NT2/D1 (cell line): ENCODE data around the gene BGLAP.

Source experiments
- DNase-seq: peaks from one replicate; pipeline ENCODE4 v3.0.0-alpha.2; 2011; ENCODE audit warnings: low read depth, low spot score
- H3K27me3 ChIP-seq: 2 replicates; pipeline ENCODE4 v1.6.0; 2011; ENCODE audit warnings: mild to moderate bottlenecking; ENCODE audit not compliant: insufficient read length, insufficient read depth
- H3K36me3 ChIP-seq: 2 replicates; pipeline ENCODE4 v1.6.1; 2011; ENCODE audit warnings: mild to moderate bottlenecking, low read length, mixed read lengths; ENCODE audit not compliant: insufficient read depth, insufficient read length
- H3K4me1 ChIP-seq: 2 replicates; pipeline ENCODE4 v1.5.1; 2011; ENCODE audit not compliant: insufficient read depth, insufficient read length
- H3K4me3 ChIP-seq: 2 replicates; pipeline ENCODE4 v1.5.1; 2011; ENCODE audit warnings: low read depth; ENCODE audit not compliant: insufficient read length
- H3K9ac ChIP-seq: 2 replicates; pipeline ENCODE4 v1.6.0; 2011; ENCODE audit warnings: low read depth; ENCODE audit not compliant: insufficient read length
- H3K9me3 ChIP-seq: 2 replicates; pipeline ENCODE4 v1.5.1; 2011; ENCODE audit warnings: mild to moderate bottlenecking, low read length; ENCODE audit not compliant: insufficient read depth
- SUZ12 ChIP-seq: IDR thresholded peaks from 2 replicates; pipeline ENCODE4 v1.6.1; 2011; ENCODE audit not compliant: insufficient read length, insufficient read depth; ENCODE audit errors: extremely low read depth
- YY1 ChIP-seq: IDR thresholded peaks from 2 replicates; pipeline ENCODE4 v1.6.1; 2011; ENCODE audit not compliant: insufficient read length, insufficient read depth
- ZNF274 ChIP-seq: IDR thresholded peaks from 2 replicates; pipeline ENCODE4 v1.6.1; 2011; ENCODE audit warnings: mild to moderate bottlenecking, low read depth, low read length

BGLAP gene

DNA sequence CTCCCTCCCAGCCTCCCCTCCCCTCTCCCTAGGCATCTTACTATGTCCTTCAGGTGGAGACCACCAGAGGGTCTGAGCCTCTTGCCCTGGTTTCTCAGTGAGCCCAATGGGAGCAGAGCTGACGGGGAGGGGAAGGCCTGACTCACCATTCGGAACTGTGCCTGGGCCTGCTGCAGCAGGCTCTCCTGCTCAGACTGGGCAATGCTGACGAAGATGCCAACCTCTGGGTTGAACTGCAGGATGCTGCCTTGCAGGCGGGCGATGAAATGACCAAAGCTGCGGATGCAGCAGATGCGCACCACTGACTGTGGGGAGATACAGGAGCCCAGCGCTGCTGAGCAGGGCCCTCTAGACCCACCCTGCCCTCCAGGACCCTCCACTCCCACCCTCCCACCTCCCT lies 16.9 kb downstream of the BGLAP start:
- no peaks in the 10 kb centered on the region for H3K4me1 ChIP-seq
- no peak for DNase-seq
- no peak for TF ChIP-seq ZNF274
- TF ChIP-seq SUZ12: no peak
- no peak for TF ChIP-seq YY1

DNA sequence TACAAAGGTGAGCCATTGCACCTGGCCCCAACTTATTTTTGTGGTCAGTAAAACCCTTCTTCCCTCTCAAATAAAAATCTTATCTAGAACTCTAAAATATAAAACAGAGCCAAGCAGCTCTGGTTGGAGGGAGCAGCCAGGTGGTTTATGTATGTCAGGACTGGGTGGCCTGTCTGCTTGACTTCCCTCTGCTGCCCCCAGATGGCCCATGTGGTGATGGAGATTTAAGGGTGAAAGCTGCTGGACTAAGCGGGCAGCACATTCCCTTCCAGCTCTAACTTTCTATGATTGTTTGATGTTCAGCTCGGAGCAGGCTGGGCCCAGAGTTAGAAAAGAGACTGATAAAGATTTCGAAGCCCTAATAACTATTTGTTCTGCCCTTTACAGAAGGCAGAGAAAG lies 17.8 kb downstream of the BGLAP start:
- no peak for DNase-seq
- Histone ChIP-seq H3K4me1 (no peaks in the 10 kb centered on the region), H3K27me3 (no peaks in the 10 kb centered on the region), H3K36me3 (peaks cover 88% of the 10 kb centered on the region), H3K9ac (no peak overlapping the region), H3K9me3 (no peaks in the 10 kb centered on the region), H3K4me3 (no peak overlapping the region)
- no peak for TF ChIP-seq ZNF274
- TF ChIP-seq YY1: no peak
- TF ChIP-seq SUZ12: no peak

More for the DNA sequence above, 16.9 kb downstream of the BGLAP start:
- H3K27me3 ChIP-seq: no peaks in the 10 kb centered on the region
- H3K9ac ChIP-seq: no peak overlapping the region
- no peak overlapping the region for H3K4me3 ChIP-seq
- H3K9me3 ChIP-seq: no peaks in the 10 kb centered on the region
- H3K36me3 ChIP-seq: peaks cover 90% of the 10 kb centered on the region

DNA sequence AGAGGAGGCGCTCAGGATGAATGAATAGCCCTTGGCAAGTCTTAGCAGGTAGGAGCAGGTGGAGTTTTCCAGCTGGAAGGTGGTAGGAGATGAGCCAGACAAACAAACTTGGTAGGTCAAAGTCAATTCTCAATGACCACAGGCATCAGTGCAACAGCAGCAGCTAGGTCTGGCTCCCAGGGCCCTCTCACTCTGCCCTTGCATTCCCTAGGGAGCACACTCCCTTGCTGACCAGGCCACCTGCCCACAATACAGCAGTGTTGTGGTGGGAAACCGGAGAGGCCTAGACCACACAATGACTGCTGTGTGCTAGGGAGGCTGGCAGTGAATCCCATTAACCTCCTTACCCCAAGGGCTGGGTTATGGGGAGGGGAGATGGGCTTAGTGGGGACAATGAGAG lies 18.9 kb downstream of the BGLAP start:
- Histone ChIP-seq H3K36me3 (peaks cover 91% of the 10 kb centered on the region), H3K27me3 (no peaks in the 10 kb centered on the region), H3K4me1 (no peaks in the 10 kb centered on the region), H3K4me3 (no peak overlapping the region), H3K9me3 (no peaks in the 10 kb centered on the region), H3K9ac (no peak overlapping the region)
- DNase-seq: no peak
- no peak for TF ChIP-seq SUZ12
- no peak for TF ChIP-seq YY1
- TF ChIP-seq ZNF274: no peak

DNA sequence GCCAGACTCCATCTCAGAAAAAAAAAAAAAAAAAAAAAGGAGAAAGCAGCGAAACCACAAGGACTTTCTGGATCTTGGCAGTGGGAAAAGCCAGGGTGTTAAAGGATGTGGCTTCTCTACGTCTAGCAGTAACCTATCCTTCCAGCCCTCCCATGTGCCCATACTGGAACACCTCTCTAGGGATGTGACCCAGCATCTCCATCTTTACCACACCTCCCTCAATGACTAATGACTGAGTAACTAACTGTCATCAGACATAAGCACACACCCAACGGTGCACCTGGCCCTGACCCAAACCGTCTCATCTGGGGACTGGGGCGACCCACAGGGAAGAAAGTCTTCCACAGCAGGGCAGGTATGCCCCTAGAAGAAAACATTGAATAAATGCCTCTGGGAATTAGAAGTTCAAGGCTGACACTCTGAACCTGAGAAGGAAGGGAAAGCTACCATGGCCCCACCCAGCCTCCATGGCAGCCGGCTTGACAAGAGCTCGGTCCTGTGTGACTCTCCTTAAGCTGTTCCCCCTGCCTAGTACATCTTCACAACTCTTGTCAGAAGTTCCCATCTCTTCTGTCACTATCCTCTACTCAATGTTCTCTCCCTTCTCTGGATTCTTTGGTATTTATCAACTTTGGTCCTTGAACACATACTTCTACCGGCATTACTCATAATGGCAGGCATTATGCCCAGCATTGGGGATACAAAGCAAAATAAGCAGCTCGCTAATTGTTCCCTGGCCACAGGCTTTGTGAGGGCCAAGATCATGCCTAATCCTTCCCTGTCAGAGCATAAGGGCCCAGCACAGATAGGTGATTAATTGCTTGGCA lies 20.7 kb downstream of the BGLAP start:
- Histone ChIP-seq H3K4me3 (no peak overlapping the region), H3K9ac (no peak overlapping the region), H3K4me1 (no peaks in the 10 kb centered on the region), H3K36me3 (peaks cover 93% of the 10 kb centered on the region), H3K27me3 (no peaks in the 10 kb centered on the region), H3K9me3 (no peaks in the 10 kb centered on the region)
- no peak for DNase-seq
- TF ChIP-seq YY1 (no peak), SUZ12 (no peak), ZNF274 (no peak)

DNA sequence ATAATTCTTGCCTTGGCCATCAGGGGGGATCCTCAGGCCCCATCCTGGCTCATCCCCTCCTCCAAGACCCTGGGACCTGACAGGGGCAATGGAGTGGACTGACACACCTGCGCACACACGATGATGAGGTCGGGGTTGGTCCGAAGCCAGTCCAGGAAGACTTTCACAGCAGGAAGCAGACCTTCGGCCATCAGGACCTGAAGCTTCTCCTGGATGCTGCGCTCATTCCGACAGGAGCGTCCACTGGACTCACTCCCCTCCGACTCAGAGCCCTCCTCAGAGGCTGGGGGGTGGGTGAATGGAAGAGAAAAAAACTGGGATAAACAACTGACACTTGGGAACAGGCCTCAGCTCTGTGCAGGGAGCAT lies 21.3 kb downstream of the BGLAP start:
- no peaks in the 10 kb centered on the region for H3K27me3 ChIP-seq
- TF ChIP-seq ZNF274 (no peak), SUZ12 (no peak), YY1 (no peak)
- H3K4me3 ChIP-seq: no peak overlapping the region
- no peaks in the 10 kb centered on the region for H3K9me3 ChIP-seq
- H3K4me1 ChIP-seq: no peaks in the 10 kb centered on the region
- H3K36me3 ChIP-seq: peaks cover 93% of the 10 kb centered on the region
- no peak overlapping the region for H3K9ac ChIP-seq
- DNase-seq: no peak

DNA sequence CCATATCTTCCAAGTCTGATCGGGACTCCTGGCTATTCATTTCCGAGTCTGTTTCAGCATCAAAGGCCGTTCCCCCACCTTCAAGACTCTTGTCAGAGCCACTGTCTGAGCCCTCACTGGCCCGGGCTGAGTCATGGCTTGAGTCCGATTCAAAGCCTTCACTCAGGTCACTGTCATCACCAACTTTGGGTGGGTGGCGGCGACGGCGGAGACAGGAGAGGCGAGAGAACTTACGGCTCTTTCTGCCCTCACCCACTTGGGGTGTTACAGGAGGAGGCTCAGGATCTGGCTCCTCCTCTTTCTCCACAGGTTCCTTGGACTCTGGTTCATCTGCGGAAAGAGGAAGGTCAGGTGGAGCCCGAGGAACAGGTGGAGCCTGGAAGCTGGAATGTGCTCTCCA lies 24.1 kb downstream of the BGLAP start:
- Histone ChIP-seq H3K9ac (no peak overlapping the region), H3K27me3 (no peaks in the 10 kb centered on the region), H3K4me1 (no peaks in the 10 kb centered on the region), H3K9me3 (no peaks in the 10 kb centered on the region), H3K36me3 (peaks cover 89% of the 10 kb centered on the region), H3K4me3 (no peak overlapping the region)
- no peak for DNase-seq
- TF ChIP-seq YY1 (no peak), ZNF274 (no peak), SUZ12 (no peak)

DNA sequence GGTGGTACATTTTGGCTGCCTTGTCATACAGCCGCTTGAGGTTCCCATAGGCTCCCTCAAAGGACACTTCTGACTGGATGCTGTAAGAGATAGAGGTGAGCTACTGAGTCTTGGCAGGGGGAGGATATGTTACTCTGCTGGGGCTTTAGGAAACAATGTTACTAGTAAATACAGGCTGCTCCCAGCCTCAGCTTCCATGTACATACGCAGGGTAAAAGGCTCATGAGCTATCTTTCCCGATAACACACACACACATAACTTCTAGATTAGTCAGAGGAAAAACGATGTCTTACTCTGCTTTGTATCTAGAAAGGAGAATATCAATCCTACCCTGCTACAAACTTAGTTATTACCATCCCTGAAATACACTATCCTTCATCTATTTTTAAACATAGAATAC lies 26.4 kb downstream of the BGLAP start:
- DNase-seq: no peak

More for the DNA sequence above, 26.4 kb downstream of the BGLAP start:
- Histone ChIP-seq H3K9ac (no peak overlapping the region), H3K4me3 (no peak overlapping the region), H3K27me3 (no peaks in the 10 kb centered on the region), H3K4me1 (no peaks in the 10 kb centered on the region), H3K36me3 (peaks cover 92% of the 10 kb centered on the region), H3K9me3 (no peaks in the 10 kb centered on the region)
- TF ChIP-seq SUZ12 (no peak), ZNF274 (no peak), YY1 (no peak)
